GM12875 (cell line): Measurements from ENCODE around the gene BAG2.

ENCODE experiments used
- H3K4me3 ChIP-seq: one replicate; pipeline ENCODE4 v1.5.1; 2011; ENCODE audit warnings: low read depth, low read length, control low read depth
- TF ChIP-seq, protein P1 (sequence below): IDR thresholded peaks from 2 replicates; pipeline ENCODE4 v1.5.1; 2011; ENCODE audit warnings: low read depth, mild to moderate bottlenecking, control low read depth, inconsistent platforms, low read length, moderate library complexity, borderline replicate concordance; ENCODE audit not compliant: insufficient read depth

The BAG2 gene

DNA sequence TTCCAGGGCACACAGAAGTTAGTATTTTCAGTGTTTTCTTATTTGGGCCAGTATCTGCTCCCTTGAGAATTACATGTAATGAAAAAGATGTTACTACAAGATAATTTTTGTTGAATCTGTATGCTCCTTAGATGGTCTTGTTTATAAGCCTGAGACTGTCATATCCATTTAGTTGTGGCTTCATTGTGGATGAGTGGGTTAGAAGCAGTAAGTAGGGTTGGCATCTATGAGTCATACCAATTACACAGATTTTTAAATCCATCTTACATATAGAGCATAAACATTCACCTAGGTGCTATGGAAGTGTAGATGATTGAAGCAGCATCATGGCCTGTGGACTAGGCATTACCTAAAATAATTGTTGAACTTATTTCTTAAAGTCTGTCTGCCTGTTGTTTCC is 13.5 kb upstream of the BAG2 start:
- TF ChIP-seq, protein P1, sequence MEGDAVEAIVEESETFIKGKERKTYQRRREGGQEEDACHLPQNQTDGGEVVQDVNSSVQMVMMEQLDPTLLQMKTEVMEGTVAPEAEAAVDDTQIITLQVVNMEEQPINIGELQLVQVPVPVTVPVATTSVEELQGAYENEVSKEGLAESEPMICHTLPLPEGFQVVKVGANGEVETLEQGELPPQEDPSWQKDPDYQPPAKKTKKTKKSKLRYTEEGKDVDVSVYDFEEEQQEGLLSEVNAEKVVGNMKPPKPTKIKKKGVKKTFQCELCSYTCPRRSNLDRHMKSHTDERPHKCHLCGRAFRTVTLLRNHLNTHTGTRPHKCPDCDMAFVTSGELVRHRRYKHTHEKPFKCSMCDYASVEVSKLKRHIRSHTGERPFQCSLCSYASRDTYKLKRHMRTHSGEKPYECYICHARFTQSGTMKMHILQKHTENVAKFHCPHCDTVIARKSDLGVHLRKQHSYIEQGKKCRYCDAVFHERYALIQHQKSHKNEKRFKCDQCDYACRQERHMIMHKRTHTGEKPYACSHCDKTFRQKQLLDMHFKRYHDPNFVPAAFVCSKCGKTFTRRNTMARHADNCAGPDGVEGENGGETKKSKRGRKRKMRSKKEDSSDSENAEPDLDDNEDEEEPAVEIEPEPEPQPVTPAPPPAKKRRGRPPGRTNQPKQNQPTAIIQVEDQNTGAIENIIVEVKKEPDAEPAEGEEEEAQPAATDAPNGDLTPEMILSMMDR, result no peak
- H3K4me3 ChIP-seq, result no peak overlapping the region

DNA sequence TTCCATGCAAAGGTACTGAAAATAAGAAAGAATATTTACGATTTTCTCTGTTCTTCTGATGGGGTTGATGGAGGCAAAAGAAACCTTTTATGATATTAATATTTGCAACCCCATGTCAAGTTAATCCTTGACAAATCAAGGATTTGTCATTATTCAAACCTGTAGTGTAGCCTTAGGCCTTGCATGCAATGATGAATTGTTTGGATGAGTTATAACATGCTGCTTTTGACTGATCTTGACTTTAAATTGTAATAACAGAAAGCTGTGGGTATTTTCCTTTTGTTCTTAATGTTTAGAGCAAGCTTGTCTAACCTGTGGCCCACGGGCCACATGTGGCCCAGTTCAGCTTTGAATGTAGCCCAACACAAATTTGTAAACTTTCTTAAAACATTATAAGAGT is 13.0 kb upstream of the BAG2 start:
- no peak overlapping the region for H3K4me3 ChIP-seq
- TF ChIP-seq, protein P1, result no peak

DNA sequence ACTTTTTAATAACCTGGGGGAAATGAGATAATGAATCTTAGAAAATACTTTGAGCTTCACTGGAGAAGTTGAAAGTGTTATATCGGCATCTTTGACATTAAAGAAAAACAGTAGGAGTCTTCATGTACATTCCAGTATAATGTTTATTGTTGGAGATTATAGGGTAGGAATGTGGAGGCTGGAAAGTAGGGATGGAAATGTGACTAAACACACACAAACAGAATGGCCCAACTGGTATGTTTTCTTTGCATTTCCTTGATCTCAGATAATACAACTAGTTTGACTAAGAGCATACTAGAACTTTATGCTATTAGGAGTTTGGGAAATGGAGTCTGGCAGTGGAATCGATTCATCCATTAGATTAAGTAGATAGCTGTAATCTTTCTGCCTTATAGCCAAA is 10.1 kb upstream of the BAG2 start:
- TF ChIP-seq, protein P1, result no peak

DNA sequence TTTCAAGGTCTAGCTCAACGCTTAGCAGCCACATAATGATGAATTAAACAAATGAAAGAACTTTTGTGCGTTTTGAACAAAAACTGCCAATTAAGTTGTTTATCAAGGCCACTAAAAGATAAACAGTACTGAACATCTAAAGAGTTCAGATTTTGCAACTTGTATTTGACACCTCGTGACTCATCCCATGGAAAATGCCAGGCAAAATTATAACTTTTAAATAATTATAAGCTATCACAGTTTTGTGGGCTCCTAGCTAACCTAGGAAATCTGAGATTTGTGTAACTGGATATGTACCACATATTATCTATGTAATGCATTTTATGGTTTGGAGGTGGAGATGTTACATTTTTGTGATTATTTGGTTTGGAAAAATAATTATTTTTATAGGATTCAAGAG is 9.6 kb upstream of the BAG2 start:
- TF ChIP-seq, protein P1, result no peak
- no peak overlapping the region for H3K4me3 ChIP-seq

More for the DNA sequence above, 10.1 kb upstream of the BAG2 start:
- H3K4me3 ChIP-seq, result no peak overlapping the region

DNA sequence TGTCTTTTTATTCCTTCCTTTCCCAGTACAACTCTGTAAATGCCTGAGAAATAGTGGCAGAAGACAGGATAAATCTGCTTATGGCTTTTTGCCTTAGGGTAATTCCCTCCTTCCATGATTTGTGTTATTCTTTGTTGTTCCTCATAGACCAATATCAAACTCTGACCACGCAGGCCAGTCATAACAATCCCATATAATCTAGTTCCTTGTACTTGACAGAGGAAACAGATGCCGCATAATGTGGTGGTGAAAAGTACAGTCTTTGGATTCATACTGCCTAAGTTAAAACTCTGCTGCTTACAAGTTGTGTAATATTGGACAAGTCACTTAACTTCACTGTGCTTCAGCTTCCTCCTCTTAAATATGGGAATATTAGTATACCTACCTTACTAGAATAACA is 8.2 kb upstream of the BAG2 start:
- H3K4me3 ChIP-seq, result no peak overlapping the region
- TF ChIP-seq, protein P1, result no peak

DNA sequence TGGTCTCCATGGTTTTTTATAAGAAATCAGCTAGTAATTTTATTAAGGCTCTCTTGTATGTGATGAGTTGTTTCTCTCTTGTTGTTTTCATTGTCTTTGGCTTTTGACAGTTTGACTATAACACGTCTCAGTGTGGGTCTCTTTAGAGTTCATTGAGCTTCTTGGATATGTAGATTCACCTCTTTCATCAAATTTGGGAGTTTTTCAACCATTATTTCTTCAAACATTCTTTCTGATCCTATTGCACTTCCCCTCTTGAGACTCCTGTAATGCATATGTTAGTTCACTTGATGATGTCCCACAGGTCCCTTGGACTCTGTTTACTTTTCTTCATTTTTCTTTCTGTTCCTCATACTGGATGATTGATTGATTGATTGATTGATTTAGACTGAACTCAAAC is 7.0 kb upstream of the BAG2 start:
- no peak overlapping the region for H3K4me3 ChIP-seq
- TF ChIP-seq, protein P1, result no peak

DNA sequence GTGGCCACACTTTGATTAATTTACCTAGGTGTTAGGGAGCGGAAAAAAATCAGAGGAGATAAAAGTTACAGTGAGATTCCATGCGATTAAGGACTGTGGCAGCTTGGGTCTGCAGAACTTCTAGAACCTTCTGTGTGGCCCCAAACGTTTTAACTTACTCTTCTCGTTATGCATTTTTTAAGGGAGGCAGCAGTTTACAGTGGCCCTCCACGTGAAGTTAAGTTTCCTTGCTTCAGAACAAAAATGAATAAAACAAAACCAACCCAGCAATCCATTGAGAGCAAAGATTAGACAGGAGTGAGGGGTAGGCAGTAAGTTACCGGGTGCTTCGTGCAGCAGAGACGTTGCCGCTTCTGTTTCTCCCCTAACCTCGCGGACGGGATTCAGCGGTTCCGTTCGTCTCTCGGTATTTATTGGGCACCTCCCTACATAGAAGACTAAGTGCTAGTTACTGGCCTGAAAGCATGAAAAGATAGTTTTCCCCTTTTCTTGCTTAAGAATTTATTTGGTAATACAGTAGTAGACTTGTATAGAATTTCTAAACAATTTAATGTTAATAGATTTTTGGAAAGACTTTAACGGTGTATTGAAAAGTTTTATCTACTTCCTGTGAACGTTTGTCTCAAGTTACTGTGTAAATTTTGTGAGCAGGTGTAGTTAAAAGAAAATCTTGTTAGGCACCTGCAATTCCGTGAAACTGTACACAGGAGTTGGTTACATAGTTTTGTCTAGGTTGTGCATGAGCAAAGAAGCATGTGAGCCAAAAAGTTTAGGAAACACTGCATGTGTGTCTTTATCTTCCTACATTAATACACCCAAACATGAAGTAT is 1.1 kb downstream of the BAG2 start:
- TF ChIP-seq, protein P1, result no peak
- peak overlapping the region; percentile 66 for H3K4me3 ChIP-seq
